Suprapubic skin (tissue), 4 donors: Measurements from ENCODE around the gene NAA40. TPM values are rescaled to one million over a fixed set of nuclear protein-coding genes. Genes with fewer than 3 reads are reported as not detected.

Experiments used
- DNase-seq, 2 donors: peaks; one replicate each; pipeline ENCODE4 v3.0.0-alpha.2; 2019; ENCODE audit warnings: low spot score in 2 of 2
- H3K27ac ChIP-seq: fragments of 200-600 bp; sonication (generic); one replicate; pipeline ENCODE4 v1.5.1; 2019
- H3K27me3 ChIP-seq: fragments of 200-600 bp; sonication (generic); one replicate; pipeline ENCODE4 v1.5.1; 2019
- H3K36me3 ChIP-seq: fragments of 200-600 bp; sonication (generic); one replicate; pipeline ENCODE4 v1.5.1; 2019
- H3K4me1 ChIP-seq: fragments of 200-600 bp; sonication (generic); one replicate; pipeline ENCODE4 v1.5.1; 2019
- H3K4me3 ChIP-seq: fragments of 200-600 bp; sonication (generic); one replicate; pipeline ENCODE4 v1.5.1; 2019; ENCODE audit warnings: mild to moderate bottlenecking
- H3K9me3 ChIP-seq: fragments of 200-600 bp; sonication (generic); one replicate; pipeline ENCODE4 v1.5.1; 2019
- EP300 ChIP-seq: sonication (generic); formaldehyde crosslinking; IDR thresholded peaks from one replicate; pipeline ENCODE4 v1.6.1; 2017; ENCODE audit warnings: antibody characterized with exemption
- POLR2A ChIP-seq, 2 donors: fragments of 450-650 bp; IDR thresholded peaks; one replicate each; pipeline ENCODE4 v1.6.1; 2017; ENCODE audit warnings: antibody characterized with exemption in 2 of 2, mild to moderate bottlenecking in 2 of 2, moderate library complexity in 2 of 2
- POLR2AphosphoS5 ChIP-seq, 3 donors: sonication (generic); formaldehyde crosslinking; IDR thresholded peaks; one replicate each; pipeline ENCODE4 v1.6.1; 2017; ENCODE audit warnings: antibody characterized with exemption in 3 of 3
- WGBS: methylation state at CpG from one replicate; pipeline ENCODE4 v1.1.5; 2018; 5-methylcytosine and 5-hydroxymethylcytosine counted together
- total RNA-seq, 4 donors: library from RNA; depleted of rRNA; stranded (reverse); fragments of >200 nt; gene quantifications; one replicate each; pipeline ENCODE4 v1.1.0, GENCODE V29; 2016
- TF ChIP-seq, protein P1 (sequence below), 2 donors: fragments of 200-600 bp in 1 of 2; fragments of 450-650 bp in 1 of 2; sonication (generic) in 1 of 2; IDR thresholded peaks; one replicate each; pipeline ENCODE4 v1.5.1; 2016 to 2019; ENCODE audit warnings: antibody characterized with exemption in 2 of 2, mild to moderate bottlenecking in 1 of 2, moderate library complexity in 1 of 2

The NAA40 gene
- total RNA-seq, 4 donors from 2014 or later: 5.4 to 19.2 (median 8.2) TPM

DNA sequence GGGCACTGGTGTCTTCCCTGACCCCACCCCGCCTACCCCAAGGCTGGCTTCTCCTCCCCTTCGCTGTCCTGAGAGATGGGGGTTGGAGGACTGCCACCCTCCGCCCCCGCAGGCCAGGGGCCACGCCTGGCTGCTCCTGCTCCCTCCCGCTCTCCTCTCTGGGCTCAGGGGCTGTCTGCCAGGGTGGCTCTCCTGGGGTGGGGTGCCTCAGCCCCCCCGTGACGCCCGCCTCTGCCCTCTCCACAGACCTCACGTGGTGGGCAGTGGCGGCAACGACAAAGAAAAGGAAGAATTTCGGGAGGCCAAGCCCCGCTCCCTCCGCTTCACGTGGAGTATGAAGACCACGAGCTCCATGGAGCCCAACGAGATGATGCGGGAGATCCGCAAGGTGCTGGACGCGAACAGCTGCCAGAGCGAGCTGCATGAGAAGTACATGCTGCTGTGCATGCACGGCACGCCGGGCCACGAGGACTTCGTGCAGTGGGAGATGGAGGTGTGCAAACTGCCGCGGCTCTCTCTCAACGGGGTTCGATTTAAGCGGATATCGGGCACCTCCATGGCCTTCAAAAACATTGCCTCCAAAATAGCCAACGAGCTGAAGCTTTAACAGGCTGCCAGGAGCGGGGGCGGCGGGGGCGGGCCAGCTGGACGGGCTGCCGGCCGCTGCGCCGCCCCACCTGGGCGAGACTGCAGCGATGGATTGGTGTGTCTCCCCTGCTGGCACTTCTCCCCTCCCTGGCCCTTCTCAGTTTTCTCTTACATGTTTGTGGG is 30.0 kb upstream of the NAA40 start:
- Histone ChIP-seq H3K4me3 (no peak overlapping the region), H3K9me3 (no peaks in the 10 kb centered on the region), H3K4me1 (peaks cover 18% of the 10 kb centered on the region), H3K27ac (no peak overlapping the region), H3K27me3 (no peaks in the 10 kb centered on the region), H3K36me3 (peaks cover 70% of the 10 kb centered on the region)
- WGBS: 92% methylated on average over 24 of the region's 46 CpGs
- no peak for DNase-seq
- TF ChIP-seq, protein P1, sequence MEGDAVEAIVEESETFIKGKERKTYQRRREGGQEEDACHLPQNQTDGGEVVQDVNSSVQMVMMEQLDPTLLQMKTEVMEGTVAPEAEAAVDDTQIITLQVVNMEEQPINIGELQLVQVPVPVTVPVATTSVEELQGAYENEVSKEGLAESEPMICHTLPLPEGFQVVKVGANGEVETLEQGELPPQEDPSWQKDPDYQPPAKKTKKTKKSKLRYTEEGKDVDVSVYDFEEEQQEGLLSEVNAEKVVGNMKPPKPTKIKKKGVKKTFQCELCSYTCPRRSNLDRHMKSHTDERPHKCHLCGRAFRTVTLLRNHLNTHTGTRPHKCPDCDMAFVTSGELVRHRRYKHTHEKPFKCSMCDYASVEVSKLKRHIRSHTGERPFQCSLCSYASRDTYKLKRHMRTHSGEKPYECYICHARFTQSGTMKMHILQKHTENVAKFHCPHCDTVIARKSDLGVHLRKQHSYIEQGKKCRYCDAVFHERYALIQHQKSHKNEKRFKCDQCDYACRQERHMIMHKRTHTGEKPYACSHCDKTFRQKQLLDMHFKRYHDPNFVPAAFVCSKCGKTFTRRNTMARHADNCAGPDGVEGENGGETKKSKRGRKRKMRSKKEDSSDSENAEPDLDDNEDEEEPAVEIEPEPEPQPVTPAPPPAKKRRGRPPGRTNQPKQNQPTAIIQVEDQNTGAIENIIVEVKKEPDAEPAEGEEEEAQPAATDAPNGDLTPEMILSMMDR (IDR thresholded peaks at IDR 0.05): no peak
- TF ChIP-seq EP300 (no peak), POLR2AphosphoS5 (IDR thresholded peaks at IDR 0.05) (no peak), POLR2A (IDR thresholded peaks at IDR 0.05) (no peak)

- TF ChIP-seq, protein P1 (IDR thresholded peaks at IDR 0.05): no peak
- TF ChIP-seq POLR2AphosphoS5 (IDR thresholded peaks at IDR 0.05) (no peak), EP300 (no peak), POLR2A (IDR thresholded peaks at IDR 0.05) (no peak)
- Histone ChIP-seq H3K27ac (no peak overlapping the region), H3K4me3 (no peak overlapping the region), H3K9me3 (no peaks in the 10 kb centered on the region), H3K4me1 (peaks cover 18% of the 10 kb centered on the region), H3K27me3 (no peaks in the 10 kb centered on the region), H3K36me3 (peaks cover 59% of the 10 kb centered on the region)
- WGBS: 72% methylated on average over 17 of the region's 24 CpGs
- no peak for DNase-seq
Measured at GRCh38 chr11:63909591-63910506, 29.0 kb upstream of the NAA40 start.

DNA sequence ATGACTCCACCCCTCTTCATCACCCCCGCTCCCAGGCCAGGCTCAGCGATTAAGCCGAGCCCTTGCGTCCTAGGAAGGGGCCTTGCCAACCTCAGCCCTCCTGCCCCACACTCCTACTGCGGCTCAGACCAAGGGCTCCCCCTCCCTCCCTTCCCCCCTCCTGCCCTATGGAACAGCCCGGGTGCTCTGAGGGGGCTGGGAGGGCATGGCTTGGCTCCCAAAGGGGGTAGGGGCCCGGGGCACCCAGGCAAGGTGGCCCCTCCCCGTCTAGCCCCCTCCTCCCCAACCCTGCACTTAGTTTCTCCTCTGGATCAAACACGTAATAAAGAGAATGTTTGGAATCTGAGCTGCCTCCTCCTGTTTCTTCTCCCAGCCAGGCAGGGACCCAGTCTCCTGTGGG is 28.1 kb upstream of the NAA40 start:
- DNase-seq: no peak
- H3K36me3 ChIP-seq: peaks cover 51% of the 10 kb centered on the region
- no peaks in the 10 kb centered on the region for H3K9me3 ChIP-seq
- TF ChIP-seq POLR2AphosphoS5 (IDR thresholded peaks at IDR 0.05): no peak
- TF ChIP-seq POLR2A (IDR thresholded peaks at IDR 0.05): no peak
- no peak for TF ChIP-seq EP300
- TF ChIP-seq, protein P1 (IDR thresholded peaks at IDR 0.05): no peak
- H3K27me3 ChIP-seq: no peaks in the 10 kb centered on the region
- WGBS: 68% methylated on average over 8 of the region's 9 CpGs
- no peak overlapping the region for H3K4me3 ChIP-seq
- peaks cover 22% of the 10 kb centered on the region for H3K4me1 ChIP-seq
- H3K27ac ChIP-seq: no peak overlapping the region

GRCh38 chr11:63911440-63911839 is 27.4 kb upstream of the NAA40 start:
- peaks cover 30% of the 10 kb centered on the region for H3K4me1 ChIP-seq
- peaks cover 45% of the 10 kb centered on the region for H3K36me3 ChIP-seq
- no peaks in the 10 kb centered on the region for H3K9me3 ChIP-seq
- TF ChIP-seq, protein P1 (IDR thresholded peaks at IDR 0.05): no peak
- TF ChIP-seq POLR2AphosphoS5 (IDR thresholded peaks at IDR 0.05) (no peak), POLR2A (IDR thresholded peaks at IDR 0.05) (no peak), EP300 (no peak)
- H3K4me3 ChIP-seq: no peak overlapping the region
- no peaks in the 10 kb centered on the region for H3K27me3 ChIP-seq
- WGBS: 57% methylated on average over 4 of the region's 8 CpGs
- no peak for DNase-seq
- no peak overlapping the region for H3K27ac ChIP-seq

DNA sequence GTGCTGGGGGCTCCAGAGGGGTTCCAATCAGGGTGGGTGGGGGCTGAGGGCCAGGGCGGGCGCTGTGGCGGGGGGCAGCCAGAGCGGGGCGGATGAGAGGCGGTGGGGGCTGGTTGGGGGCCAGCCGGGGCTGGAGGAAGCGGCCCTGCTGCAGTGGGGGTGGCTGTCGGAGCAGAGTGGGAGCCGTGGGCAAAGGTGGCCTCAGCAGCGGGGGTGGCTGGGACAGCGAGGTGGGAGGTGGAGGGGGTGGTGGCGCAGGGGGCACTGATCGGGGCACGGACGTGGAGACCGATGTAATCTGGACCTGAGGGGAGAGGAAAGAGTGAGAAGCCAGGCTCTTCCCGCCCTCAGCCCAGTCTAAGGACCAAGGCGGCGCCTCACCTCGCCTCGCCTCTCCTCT is 26.9 kb upstream of the NAA40 start:
- no peak for DNase-seq
- Histone ChIP-seq H3K9me3 (no peaks in the 10 kb centered on the region), H3K27ac (no peak overlapping the region), H3K27me3 (no peaks in the 10 kb centered on the region), H3K36me3 (peaks cover 40% of the 10 kb centered on the region), H3K4me3 (no peak overlapping the region), H3K4me1 (peaks cover 33% of the 10 kb centered on the region)
- no peak for TF ChIP-seq POLR2AphosphoS5 (IDR thresholded peaks at IDR 0.05)
- TF ChIP-seq, protein P1 (IDR thresholded peaks at IDR 0.05): no peak
- TF ChIP-seq EP300: no peak
- TF ChIP-seq POLR2A (IDR thresholded peaks at IDR 0.05): no peak
- 85% methylated on average over 12 of the region's 22 CpGs for whole genome bisulfite sequencing
